ENCODE data around the gene ZNF549. TPM values are rescaled to one million over a fixed set of nuclear protein-coding genes. Genes with fewer than 3 reads are reported as not detected.
"Not testable (repeated sequence)": the region's sequence is repeated elsewhere in the genome, so short reads cannot be mapped to it uniquely, and the experiment has no call there.

The ZNF549 gene
- total and polyA plus RNA-seq, 10 of the 15 experiments (the other 5 are each of a cell fraction or from before 2014, with no cell fraction given) = 0.73 to 4.0 (median 2.3) TPM

- no peak for TF ChIP-seq E2F4 (IDR thresholded peaks at IDR 0.05; ENCODE audit: low read depth, low read length)
- no peak for TF ChIP-seq RFX5 (IDR thresholded peaks at IDR 0.05; ENCODE audit: low read depth, low read length)
- peak; percentile 29 for TF ChIP-seq SP1 (IDR thresholded peaks at IDR 0.05; ENCODE audit: low read depth, low read length)
- TF ChIP-seq GATAD2B (conservative IDR thresholded peaks at IDR 0.05; ENCODE audit: low read depth) = peak; percentile 48; the same call in 1 of the 2 replicates
- no peak for TF ChIP-seq FOXM1 (IDR thresholded peaks at IDR 0.05; ENCODE audit: low read depth, low read length)
- no peak for TF ChIP-seq IRF4 (IDR thresholded peaks at IDR 0.05; ENCODE audit: low read depth, low read length)
- no peak for TF ChIP-seq NFXL1 (IDR thresholded peaks at IDR 0.05; ENCODE audit: borderline replicate concordance)
- TF ChIP-seq STAT1 (conservative IDR thresholded peaks at IDR 0.05) = no peak; the same call in none of the 2 replicates
- peak; percentile 85 for TF ChIP-seq CREB1 (IDR thresholded peaks at IDR 0.05; ENCODE audit: low read depth)
Observed at GRCh38 chr19:57527136-57527881, at the start of gene ZNF549 (continued).

GRCh38 chr19:57487477-57488298 is 39.5 kb upstream of the ZNF549 start, which contains the start of gene ZNF419:
TSS of gene ZNF419 (plus strand) at chr19:57487750. CDS start at chr19:57487951, 201 bp downstream.
- CTCF ChIA-PET = interaction anchor here (0.6 kb wide), 1 partner anchor 251 kb away, joined by 3 read pairs; no protein-coding TSS in a partner anchor
- BruUV-seq (replicated peaks) = not testable (repeated sequence)
- TF ChIP-seq POLR2A (IDR thresholded peaks at IDR 0.05; ENCODE audit: low read depth, low read length) (peak; percentile 86), POLR2AphosphoS5 (IDR thresholded peaks at IDR 0.05; ENCODE audit: low read length) (peak; percentile 69), TBL1XR1 (IDR thresholded peaks at IDR 0.05; ENCODE audit: low read depth, low read length) (0 out of 2 replicates have a peak, but pooled peaks have one; percentile 22), LARP7 (IDR thresholded peaks at IDR 0.05) (0 out of 2 replicates have a peak, but pooled peaks have one; percentile 36), IRF3 (IDR thresholded peaks at IDR 0.05) (peak; percentile 59; the same call in 1 of the 2 replicates), SREBF1 (IDR thresholded peaks at IDR 0.05; ENCODE audit: low read length) (peak; percentile 80), HDGF (IDR thresholded peaks at IDR 0.05) (peak; percentile 63; the same call in 1 of the 2 replicates), YY1 (IDR thresholded peaks at IDR 0.05; ENCODE audit: low read depth, low read length) (peak; percentile 65; the same call in 1 of the 2 replicates), CREB1 (IDR thresholded peaks at IDR 0.05; ENCODE audit: low read depth) (peak; percentile 92), IKZF2 (IDR thresholded peaks at IDR 0.05) (peak; percentile 58 to 69; a peak in 2 of 4 replicates), FOS (IDR thresholded peaks at IDR 0.05; ENCODE audit: borderline replicate concordance, extremely low read depth, insufficient read length) (peak; percentile 31), SPI1 (IDR thresholded peaks at IDR 0.05; ENCODE audit: borderline replicate concordance, insufficient read depth, low read depth, low read length) (peak; percentile 2; the same call in 1 of the 2 replicates), NFYB (IDR thresholded peaks at IDR 0.05; ENCODE audit: insufficient read depth, low read depth, low read length) (peak; percentile 81), HCFC1 (IDR thresholded peaks at IDR 0.05; ENCODE audit: low read length) (peak; percentile 97)

More at GRCh38 chr19:57487477-57488298, 39.5 kb upstream of the ZNF549 start, which contains the start of gene ZNF419:
- in situ Hi-C loops (cut with MboI); H4K20me1 ChIP-seq (ENCODE audit: control insufficient read depth, insufficient read depth); RAD21 ChIA-PET (ENCODE audit: unreplicated experiment); H3K36me3 ChIP-seq (ENCODE audit: control insufficient read depth in 2 of 2, insufficient read depth in 2 of 2, low read length in 1 of 2); intact Hi-C loops (cut with micrococcal nuclease; ENCODE audit: unreplicated experiment); H3K4me1 ChIP-seq (ENCODE audit: control insufficient read depth, insufficient read depth, low read length); H3K27me3 ChIP-seq (replicated peaks in 1 of 2; ENCODE audit: control insufficient read depth in 2 of 2, insufficient read depth in 2 of 2, low read length in 1 of 2); H3K79me2 ChIP-seq (ENCODE audit: control insufficient read depth, insufficient read depth, low read length): not testable (repeated sequence)
- Histone ChIP-seq H2AFZ (ENCODE audit: control insufficient read depth, low read depth, low read length) (peak within 1 kb of the TSS; percentile 97), H3K4me3 (peak within 1 kb of the TSS; percentile 76), H3K9me3 (replicated peaks; ENCODE audit: control insufficient read depth, insufficient read depth, low read length) (peaks cover 12% of the 10 kb centered on the region), H3K9ac (ENCODE audit: control insufficient read depth, insufficient read depth, low read length) (peak within 1 kb of the TSS; percentile 72), H3K4me2 (ENCODE audit: control insufficient read depth, insufficient read depth) (peak within 1 kb of the TSS; percentile 54; the same call in 1 of the 2 replicates), H3K27ac (ENCODE audit: control insufficient read depth, insufficient read depth) (peak within 1 kb of the TSS; percentile 24; the same call in 1 of the 2 replicates)
- SMC1A ChIA-PET (ENCODE audit: uncharacterized antibody, unreplicated experiment) = interaction anchor here (1.1 kb wide), 1 partner anchor 9 kb away, joined by 3 read pairs; no protein-coding TSS in a partner anchor
- ATAC-seq (peak; percentile 100), FAIRE-seq (peak; percentile 97), DNase-seq (ENCODE audit: low read depth, low spot score) (peak; percentile 74)
- 2% methylated on average over 57 of the region's 69 CpGs for whole genome bisulfite sequencing (ENCODE audit: insufficient coverage, insufficient replicate concordance, low lambda C conversion rate, missing lambda C conversion rate)
- POLR2A ChIA-PET = interaction anchor here (0.5 to 2.0 kb wide), 2 partner anchors 10 to 161 kb away, joined by 6 to 7 read pairs; partner anchors contain the start of gene ZNF772

Data from GM12878 (cell line).